ENCODE results near the gene RNF144A.
"Not testable (repeated sequence)": the region's sequence is repeated elsewhere in the genome, so short reads cannot be mapped to it uniquely, and the experiment has no call there.

The RNF144A gene, protein sequence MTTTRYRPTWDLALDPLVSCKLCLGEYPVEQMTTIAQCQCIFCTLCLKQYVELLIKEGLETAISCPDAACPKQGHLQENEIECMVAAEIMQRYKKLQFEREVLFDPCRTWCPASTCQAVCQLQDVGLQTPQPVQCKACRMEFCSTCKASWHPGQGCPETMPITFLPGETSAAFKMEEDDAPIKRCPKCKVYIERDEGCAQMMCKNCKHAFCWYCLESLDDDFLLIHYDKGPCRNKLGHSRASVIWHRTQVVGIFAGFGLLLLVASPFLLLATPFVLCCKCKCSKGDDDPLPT

DNA sequence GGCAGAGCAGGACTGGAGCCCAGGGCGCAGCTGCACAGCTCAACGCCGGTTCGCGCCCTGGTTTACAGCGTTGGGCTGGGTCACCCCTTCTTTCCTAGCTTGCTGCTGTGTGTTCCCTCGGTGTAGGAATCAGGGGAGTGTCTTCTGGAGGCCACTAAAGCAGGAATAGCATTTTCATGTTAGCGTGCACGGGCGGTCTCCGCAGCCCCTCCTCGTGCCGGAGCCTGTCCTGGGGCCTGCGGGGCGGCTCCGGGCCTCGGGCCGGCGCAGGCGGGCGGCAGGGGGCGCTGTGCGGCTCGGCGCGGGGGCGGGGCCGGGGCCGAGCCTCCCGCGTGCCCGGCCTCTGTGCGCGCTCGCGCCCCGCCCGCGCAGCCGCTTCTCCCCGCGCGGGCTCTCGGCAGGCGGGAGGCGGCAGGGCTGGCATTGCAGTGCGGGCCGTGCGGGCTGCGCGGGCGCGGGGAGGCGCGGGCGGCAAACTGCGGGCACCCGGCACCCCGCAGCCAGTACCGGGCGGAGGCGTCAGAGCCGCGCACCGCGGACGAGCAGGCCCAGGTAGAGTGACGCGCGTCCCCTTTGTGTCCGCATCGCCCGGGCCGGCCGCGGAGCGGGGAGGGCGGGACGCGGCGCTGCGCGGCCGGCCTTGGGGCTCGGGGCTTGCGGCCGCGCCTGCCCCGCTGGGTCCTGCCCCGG is at the start of gene RNF144A:
TSS of gene RNF144A (plus strand) at position 342 of the 690 bp plus-strand sequence. CDS start 79,515 bp downstream, outside the sequence.
- peak; percentile 60 for DNase-seq (ENCODE audit: low spot score)

DNA sequence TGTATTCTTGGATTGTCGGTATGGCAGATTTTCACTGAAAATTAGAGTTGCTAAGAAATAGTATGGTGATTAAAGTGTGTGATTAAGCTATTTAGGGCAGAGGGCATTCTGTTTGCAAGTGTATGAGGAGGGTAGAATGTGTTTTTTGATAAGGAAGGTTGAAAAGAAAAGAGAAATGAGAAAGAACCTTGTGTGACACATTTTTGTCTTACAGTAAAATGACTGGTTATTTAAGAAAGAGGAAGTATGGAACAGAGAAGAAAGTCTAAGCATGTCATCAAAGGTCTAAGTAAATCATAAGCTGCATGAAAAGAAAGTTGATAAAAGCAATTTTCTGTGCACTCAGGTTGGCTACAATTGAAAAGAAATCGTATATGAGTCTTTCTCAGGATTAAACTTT is 44.8 kb upstream of the RNF144A start:
- DNase-seq (ENCODE audit: low spot score) = no peak

DNA sequence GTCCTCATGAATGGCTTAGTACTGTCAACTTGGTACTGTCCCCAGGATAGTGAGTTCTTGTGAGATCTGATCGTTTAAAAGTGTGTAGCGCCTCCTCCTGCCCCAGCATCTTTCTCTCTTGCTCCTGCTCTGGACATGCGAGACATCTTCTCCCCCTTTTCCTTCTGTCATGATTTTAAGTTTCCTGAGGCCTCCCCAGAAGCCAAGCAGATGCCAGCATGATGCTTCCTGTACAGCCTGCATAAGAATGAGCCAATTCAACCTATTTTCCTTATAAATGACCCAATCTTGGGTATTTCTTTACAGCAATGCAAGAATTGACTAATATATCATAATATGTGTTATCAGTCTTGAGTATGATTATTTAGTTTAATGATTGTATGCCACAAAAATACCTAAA is 43.2 kb upstream of the RNF144A start:
- no peak for DNase-seq (ENCODE audit: low spot score)

DNA sequence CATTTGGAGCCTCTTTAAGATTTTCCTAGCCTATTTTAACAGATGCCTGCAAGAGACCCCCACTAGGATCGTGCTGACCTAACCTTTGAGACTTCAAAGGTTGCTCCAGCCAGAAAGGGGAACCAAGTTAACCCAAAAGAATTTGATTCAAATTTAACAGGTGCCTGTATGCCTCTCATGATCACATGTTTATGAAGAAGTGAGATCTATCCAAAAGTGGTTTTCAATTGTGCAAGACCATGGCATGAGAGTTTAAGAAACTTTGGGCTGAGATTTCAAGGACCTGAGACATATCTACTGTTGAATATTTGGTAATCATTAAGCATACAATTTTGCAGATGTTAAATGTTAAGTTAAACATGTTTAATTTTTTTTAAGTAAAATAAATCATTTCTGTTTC is 40.9 kb upstream of the RNF144A start:
- DNase-seq (ENCODE audit: low spot score) = no peak

DNA sequence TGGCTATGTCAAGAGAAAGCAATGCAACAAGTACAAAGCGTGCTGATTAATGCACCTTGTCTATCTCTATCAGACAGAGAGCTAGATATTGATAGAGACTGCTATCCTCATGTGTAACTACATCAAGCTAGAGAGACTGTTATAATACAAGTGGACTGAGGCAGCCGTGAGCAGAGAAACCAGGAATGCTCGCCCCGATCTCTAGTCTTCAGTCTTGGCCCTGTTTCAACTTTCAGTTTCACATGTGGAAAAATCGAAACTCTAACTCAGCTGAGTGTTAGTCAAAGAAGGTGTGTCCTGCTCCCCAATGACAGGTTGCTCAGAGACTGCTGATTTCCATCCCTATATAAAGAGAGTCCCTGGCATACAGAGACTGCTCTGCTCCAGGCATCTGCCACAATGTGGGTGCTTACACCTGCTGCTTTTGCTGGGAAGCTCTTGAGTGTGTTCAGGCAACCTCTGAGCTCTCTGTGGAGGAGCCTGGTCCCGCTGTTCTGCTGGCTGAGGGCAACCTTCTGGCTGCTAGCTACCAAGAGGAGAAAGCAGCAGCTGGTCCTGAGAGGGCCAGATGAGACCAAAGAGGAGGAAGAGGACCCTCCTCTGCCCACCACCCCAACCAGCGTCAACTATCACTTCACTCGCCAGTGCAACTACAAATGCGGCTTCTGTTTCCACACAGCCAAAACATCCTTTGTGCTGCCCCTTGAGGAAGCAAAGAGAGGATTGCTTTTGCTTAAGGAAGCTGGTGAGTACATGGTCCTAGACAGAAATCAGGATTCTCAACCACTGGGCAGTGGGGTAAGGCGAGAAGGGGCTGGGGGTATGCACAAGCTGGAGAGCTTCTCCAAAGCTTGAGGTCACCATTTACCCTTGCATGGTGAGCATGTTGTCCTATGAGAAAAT is 39.6 kb upstream of the RNF144A start, which contains the start of gene RSAD2:
TSS of gene RSAD2 (plus strand) at position 376 of the 903 bp plus-strand sequence. CDS start at position 400, 24 bp downstream.
- peak; percentile 21 for DNase-seq (ENCODE audit: low spot score)

DNA sequence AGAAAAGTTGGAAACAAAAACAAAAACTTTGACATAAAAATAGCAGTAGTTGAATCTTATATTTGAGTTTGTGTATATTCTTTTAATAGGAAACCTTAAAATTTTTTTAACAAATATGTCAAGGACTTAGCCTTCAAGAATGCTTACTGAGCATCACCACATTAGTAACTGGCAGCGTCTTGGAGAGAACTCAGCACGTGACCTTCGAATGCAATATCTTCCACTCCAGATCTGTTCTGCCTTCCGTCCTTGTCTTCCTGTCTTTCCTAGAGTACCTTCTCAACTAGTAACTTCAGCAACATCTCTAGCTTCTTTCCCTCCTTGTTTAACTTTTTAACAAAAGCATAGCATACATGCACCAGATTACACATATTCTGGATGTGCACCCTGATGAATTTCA is 38.7 kb upstream of the RNF144A start:
- DNase-seq (ENCODE audit: low spot score) = no peak

DNA sequence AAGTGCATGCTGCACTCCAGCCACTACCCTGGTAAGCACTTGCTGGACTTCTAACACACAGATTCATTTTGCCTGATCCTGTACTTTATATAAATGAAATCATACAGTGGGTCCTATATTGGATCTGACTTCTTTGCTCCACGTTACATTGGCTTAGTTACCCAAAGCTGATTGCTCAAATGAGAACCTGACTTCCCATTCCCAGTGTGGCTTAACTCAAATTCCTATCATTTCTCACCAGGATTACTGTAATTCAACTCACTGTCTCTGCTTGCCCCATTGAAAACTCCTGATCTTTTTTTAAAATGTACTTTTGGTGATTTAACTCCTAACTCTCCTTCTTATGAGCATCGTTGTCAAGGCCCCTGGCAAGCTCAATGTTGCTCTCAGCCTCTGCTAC is 38.2 kb upstream of the RNF144A start:
- DNase-seq (ENCODE audit: low spot score) = no peak

DNA sequence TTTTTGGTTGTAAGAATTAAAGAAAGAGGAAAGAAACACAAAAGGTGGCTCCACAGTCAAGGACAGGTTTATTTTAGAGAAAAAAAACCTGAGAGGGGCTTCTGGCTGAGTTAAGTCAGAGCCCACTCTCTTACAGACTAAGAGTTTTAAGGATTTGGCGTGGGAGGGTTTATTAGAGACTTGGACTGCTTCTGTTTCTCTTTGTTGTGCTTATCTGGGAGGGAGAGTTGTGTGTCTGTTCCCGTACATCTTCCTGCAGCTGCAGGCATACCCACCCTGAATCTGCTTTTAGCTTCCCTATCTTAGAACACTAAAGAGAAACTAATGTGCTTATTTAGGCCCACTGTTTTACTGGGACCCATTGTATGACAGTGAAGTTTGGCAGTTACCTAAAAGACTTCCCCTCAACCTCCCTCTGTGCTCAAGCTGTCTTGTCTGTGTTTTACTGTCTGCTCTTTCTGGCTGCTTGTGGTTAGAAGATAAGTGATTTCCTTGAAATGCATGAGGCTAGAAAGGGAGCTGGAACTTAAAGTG is 36.9 kb upstream of the RNF144A start:
- DNase-seq (ENCODE audit: low spot score) = no peak

DNA sequence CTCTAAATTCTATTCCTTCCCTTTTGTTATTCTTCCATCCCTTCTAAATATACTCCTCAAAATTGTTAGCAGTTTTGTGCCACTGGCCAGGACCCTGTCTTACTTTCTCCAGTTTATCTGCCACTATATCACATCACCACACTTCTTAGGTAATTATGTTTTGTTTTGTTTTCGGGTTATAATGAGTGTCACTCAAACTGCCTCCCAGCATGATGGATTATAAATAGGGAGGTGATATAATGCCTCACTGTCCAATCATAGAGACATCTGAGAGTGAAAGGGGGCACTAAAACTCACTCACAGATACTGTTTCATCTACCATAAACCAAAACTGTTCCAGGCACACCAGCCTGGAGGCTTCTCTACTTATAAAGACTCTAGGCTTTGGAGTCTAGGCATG is 36.2 kb upstream of the RNF144A start:
- DNase-seq (ENCODE audit: low spot score) = no peak

DNA sequence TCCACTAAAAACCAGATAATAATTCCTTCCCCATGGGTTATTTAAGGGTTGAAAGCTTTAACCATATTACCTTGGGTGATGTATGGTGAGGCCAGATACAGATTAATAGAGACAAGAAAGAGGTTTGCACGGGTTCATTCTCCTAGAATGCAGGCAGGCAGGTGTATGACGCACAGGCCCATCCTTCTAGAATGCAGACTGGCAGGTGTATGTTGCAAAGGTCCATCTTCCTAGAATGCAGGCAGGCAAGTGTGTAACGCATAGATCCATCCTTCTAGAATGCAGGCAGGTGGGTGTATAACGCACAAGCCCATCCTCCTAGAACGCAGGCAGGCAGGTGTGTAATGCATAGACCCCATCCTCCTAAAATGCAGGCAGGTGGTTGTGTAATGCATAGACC is 35.7 kb upstream of the RNF144A start:
- no peak for DNase-seq (ENCODE audit: low spot score)

DNA sequence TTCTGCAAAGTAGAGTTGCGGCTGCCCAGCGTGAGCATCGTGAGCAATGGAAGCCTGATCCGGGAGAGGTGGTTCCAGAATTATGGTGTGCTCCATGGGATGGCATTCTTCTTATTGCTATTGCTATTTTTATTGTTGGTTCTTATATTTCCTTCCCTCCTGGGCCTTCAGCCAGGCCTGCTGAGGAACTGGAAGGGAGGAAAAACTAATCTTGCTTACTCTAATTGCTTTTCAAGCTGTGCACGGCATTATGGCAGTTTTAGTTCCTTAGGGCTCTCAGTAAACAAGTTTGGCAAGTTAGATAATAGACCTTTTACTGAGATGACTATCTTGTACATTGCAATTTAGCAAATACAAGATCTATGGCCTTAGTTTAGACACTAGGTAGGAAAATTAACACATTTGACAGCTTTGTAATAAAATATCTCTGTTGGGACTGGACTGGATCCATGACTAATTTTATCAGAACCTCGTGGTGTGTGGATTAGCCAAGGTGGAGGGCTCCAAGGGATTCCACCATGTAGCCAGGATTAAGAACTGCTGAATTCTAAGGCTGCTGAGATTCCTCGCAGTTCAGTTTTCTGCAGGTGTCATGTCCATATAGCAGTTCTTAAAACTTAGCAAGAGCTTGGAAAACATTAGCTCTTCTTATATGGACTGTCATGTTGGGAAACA is 33.6 kb upstream of the RNF144A start:
- no peak for DNase-seq (ENCODE audit: low spot score)

DNA sequence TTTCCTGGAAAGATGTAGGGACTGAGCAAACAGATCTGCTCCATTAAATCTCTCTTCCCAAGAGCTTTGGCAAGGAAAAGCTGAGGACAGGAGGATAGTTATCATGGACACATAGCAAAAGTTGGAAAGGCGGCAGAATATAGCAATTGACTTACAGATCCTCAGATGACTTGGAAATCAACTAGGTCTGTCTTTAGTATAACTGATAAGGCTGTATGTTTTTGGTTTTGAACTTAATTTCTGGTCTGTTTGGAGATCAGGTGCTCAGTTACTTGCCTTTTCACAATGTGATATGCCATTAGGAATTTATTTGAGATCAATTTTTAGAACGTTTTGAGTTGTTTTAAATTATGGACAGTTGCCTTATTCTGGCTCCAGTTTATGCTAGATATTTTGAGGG is 31.7 kb upstream of the RNF144A start:
- DNase-seq (ENCODE audit: low spot score) = no peak

DNA sequence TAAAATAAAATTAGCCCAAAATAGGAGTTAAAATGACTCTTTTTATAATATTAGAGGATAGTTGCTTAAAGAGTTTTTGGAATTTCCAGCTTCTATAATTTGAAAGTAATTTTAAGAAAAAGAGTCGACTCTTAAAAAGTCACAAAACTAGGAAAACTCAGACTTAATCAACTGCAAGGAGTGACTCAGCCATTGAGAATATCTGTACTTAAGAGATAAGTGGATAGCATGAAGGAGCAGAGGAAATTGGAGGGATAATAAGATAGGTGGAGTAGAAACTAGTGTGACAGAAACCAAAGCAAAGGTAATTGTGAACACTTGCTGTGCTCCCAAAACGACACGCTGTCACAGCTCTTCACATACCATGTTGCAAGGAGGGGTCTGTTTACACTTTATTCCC is 31.2 kb upstream of the RNF144A start:
- DNase-seq (ENCODE audit: low spot score) = no peak

DNA sequence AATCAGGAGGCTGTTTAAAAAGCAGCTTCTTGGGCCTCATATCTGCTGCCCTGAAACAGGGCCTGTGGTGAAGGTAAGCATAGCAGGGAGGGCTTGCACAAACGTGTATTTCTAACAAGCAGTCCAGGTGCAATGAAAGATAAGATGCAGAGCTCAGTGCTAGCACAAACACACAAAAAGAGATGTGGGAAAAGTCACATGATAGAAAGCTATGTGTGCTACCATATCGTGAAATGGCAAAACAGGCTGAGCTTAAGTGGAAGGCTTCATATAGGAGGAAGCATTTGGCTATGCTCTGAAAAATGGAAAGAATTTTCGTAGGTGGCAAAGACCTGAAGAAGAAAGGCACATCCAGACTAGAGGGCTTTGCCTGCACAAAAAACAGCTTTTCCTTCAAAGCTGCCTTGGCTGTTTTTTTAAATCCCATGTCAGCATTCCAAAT is 29.4 kb upstream of the RNF144A start:
- DNase-seq (ENCODE audit: low spot score) = no peak

DNA sequence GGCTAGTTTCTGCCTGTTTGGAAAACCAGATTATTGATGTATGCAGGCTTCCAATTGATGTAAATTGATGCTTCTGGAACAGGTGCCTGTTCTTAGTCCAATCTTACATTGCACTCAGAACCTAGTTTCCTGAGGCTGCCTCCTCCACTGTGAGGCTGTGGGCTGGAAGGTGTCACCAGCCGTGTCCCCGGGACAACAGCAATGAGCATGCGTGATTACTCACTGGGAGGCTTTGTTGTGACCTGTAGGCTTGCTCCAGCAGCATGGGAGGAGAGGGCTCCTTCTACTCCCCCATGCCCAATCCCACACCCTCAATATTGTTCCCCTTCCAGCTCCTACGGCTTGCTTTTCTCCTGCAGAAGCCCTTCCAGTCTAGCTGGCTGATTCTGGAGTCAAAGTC is 28.5 kb upstream of the RNF144A start:
- DNase-seq (ENCODE audit: low spot score) = no peak

DNA sequence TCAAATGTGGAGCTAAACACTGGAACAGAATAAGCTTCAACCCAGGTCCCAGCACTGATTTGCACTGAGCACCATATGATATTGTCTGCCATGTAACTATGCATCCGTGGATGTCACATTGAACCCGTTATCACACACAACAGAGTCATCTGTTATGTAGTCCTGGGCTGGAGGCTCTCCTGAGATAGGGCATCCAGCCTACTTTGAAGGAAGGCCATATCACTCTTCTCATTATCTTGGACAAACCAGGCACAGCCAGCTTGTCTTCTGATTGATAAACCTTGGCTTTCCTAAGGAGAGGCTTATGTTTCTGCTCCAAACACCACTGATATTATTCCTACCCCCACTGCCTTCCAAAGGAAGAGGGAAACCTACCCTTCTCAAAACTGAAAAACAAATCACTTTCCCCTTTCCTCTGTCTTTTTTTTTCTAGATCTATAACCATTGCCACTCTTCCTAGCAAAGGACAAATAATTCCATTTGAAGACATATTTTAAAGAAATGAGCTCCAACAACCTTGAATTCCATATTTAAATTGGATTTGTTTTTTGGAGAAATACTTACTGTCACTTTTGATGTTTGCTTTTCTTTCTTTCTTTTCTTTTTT is 23.2 kb upstream of the RNF144A start:
- no peak for DNase-seq (ENCODE audit: low spot score)

DNA sequence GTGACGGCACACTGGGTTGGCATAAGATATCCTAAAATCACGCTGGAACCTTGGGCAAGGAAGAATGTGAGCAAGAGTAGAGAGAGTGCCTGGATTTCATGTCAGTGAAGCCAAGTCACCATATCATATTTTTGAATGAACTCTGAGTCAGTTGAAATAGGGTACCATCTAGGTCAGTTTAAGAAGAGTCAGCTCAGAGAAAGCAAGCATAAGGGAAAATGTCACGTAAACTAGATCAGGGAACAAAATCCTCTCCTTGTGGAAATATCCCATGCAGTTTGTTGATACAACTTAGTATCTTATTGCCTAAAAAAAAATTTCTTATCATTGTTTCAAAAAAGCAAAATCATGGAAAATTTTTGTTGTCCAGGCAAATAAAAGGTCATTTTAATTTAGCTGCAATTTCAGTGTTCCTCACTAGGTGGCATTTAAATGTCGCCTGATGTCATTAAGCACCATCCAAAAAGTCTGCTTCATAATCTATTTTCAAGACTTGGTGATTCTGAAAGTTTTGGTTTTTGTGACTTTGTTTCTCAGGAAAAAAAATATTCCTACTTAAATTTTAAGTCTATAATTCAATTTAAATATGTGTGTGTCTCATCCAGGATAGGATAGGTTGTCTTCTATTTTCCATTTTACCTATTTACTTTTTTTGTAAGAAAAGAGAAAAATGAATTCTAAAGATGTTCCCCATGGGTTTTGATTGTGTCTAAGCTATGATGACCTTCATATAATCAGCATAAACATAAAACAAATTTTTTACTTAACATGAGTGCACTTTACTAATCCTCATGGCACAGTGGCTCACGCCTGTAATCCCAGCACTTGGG is 20.1 kb upstream of the RNF144A start:
- DNase-seq (ENCODE audit: low spot score) = peak; percentile 44

DNA sequence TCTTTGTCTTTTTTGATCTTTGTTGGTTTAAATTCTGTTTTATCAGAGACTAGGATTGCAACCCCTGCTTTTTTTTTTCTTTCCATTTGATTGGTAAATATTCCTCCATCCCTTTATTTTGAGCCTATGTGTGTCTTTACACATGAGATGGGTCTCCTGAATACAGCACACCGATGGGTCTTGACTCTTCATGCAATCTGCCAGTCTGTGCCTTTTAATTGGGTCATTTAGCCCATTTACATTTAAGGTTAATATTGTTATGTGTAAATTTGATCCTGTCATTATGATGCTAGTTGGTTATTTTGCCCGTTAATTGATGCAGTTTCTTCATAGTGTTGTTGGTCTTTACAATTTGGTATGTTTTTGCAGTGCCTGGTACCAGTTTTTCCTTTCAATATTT is 14.6 kb upstream of the RNF144A start:
- DNase-seq (ENCODE audit: low spot score) = not testable (repeated sequence)

DNA sequence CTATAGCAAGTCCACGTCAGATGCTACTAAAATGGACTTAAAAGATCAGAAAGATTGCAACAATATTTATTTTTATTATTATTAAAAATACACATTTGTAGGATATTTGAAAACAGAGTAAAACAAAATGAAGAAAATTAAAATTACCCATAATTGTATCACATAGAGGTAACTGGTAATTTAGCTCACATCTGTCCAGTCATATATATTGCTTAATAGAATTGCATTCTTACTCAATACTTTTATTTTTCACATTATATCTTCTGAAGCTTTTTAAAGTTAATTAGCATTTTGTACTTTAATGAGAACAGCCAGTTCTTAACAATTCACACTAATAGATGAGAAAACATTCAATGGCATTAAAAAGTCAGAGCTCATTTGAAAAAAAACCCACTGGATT is 11.5 kb upstream of the RNF144A start:
- no peak for DNase-seq (ENCODE audit: low spot score)

DNA sequence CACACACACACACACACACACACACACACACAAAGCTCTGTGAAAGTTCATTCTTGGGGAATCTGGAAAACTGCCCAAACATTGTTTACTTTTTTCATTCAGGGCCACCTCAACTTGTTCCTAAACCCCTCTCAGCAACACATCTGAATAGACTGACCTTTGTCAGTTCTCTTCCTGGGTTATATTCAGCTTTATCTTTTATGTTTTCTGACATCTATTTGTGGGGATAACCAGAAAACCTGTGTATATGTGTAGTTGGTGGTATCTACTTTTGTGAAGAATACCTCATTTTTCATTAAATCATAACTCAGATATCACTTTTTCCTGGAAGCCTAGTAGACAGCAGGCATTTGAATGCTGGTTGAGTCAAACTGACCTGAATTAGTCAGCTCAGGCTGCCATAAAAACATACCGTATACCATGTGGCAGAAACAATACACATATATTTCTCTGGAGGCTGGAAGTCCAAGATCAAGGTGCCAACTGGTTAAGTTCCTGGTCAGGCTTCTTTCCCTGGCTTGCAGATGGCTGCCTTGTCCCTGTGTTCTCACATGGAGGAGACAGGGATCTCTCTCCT is 11.0 kb upstream of the RNF144A start:
- DNase-seq (ENCODE audit: low spot score) = peak; percentile 18

Data from kidney capillary endothelial cell (primary cell).